GM19035 (cell line): Measurements from ENCODE around the gene DGUOK.
A peak's percentile ranks its signal among the peaks of the same experiment; 100 is the strongest.

ENCODE experiments used
- ATAC-seq: cut with Tn5 transposase; IDR thresholded peaks from one replicate; pipeline ENCODE4 v1.9.1; 2021; ENCODE audit not compliant: unreplicated experiment

DGUOK gene

GRCh38 chr2:73977466-73977865, 50.8 kb downstream of the DGUOK start:
- no peak for ATAC-seq

DNA sequence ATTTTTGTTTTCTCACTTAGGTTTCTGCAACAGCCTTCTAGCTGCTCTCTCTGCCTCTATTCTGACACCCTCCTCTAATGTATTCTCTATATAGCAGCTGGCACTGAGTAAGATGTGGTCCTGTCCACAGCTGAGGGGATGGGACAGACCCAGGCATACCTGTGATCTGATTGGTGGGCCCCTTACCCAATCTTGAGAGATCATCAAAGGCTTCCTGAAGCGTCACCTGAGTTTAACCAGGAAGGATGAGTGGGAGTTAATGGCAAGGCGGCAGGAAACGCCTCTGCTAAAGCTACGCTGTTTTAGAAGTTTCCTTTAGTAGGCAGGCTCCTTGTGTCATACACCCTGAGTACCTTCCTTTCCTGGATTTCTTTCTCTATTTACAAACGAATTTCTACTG, 52.3 kb downstream of the DGUOK start:
- no peak for ATAC-seq

- ATAC-seq: no peak
Observed at GRCh38 chr2:73979686-73980085, 53.0 kb downstream of the DGUOK start.

DNA sequence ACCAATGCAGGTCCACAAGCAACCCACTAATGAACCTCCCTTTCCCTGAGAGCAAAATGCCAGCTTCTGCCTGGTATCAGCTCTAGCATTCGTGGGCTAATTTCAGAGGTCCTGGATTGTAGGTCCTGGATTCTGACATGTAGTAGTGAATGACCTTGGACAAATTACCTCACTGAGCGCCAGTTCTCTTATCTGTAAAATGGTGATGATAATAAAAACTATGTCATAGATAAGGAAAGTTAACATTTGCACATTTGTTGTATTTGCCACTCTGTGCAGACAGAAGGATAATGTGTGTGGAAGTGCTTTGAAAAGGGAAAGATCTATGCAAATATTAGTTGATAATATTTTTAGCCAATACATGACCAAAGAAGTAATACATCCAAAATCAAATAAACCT, 53.9 kb downstream of the DGUOK start:
- ATAC-seq: no peak

DNA sequence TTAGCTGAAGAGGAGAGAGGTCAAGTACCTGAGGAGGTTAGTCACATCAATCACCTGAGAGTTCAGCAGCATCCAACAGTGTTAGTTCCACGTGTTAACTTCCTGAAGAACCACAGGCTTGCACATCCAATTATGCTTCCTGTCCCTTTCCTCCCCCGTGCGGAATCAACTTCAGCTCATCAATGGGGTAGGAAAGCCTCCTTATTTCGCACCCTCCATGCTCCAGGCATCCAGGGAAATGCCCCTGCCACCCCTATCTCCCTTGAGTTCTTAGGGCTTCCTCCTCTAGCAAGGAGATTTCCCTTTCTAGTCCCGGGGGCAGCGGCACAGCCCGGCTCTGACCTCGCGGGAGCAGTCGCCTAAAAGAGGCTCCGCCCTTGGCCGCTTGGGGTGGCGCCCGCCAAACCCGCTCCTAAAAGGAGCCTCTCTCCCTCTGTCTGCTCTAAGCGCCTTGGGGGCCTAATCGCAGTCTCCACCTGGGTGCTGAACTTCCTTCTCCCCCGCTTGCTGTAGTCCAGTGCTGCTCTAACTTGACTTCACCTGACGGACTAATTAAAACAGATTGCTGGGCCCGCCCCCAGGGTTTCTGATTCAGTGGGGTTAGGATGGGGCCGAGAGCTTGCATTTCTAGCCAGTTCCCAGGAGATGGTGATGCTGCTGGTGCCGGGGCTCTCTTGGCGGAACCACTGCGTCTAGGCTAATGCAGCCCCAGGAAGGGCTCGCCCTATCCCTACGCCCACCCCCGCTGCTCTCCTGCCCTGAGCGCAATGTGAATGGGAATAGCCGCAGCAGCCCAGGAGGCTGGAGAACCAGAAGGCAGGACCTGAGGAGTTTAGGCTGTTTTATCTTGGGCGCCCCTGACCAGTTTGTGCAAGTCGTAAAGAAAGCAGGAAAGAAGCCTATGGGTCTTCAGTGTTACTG, 54.7 kb downstream of the DGUOK start:
- ATAC-seq: no peak

- ATAC-seq: no peak
Observed at GRCh38 chr2:73982140-73982617, 55.5 kb downstream of the DGUOK start.

GRCh38 chr2:73983322-73984202, 56.9 kb downstream of the DGUOK start:
- ATAC-seq: no peak

DNA sequence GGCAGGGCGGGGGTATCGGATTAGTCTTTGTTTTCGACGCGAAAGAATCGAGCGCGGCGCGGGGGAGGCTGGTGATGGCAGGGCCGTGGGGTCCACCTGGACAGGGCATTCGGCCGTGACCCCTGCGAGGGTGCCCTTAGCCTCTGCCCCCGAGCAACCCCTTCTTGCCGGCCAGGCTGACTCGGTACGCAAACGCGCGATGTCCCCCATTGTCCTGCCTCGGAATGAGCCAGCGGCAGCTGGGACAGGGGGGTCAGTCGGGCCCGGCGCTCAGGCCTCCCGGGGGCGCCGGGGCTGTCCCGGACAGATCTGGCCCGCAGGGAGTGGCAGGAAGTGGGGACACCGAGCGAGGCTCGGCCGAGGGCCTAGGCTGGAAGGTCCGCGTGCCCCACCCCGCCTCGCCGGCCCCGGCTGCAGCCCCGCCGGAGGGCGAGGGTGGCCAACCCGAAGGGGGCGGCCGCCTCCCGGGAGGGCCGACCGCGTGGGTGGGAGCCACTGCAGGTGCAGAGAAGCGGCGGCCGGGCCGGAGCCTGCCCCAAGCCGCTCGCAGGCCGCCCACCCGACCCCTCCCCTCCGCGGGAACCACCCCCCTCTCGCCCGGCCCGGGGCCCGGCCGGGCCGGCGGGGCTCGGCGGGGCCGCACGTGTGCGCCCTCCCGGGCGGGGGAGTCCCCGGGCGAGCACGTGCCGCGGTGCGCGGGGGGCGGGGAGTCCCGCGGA, 57.7 kb downstream of the DGUOK start, which contains the start of gene TET3:
Gene TET3, plus strand, starts transcription at position 708 of the 719 bp plus-strand sequence. CDS start 1,494 bp downstream, outside the sequence.
- peak; percentile 36 for ATAC-seq

DNA sequence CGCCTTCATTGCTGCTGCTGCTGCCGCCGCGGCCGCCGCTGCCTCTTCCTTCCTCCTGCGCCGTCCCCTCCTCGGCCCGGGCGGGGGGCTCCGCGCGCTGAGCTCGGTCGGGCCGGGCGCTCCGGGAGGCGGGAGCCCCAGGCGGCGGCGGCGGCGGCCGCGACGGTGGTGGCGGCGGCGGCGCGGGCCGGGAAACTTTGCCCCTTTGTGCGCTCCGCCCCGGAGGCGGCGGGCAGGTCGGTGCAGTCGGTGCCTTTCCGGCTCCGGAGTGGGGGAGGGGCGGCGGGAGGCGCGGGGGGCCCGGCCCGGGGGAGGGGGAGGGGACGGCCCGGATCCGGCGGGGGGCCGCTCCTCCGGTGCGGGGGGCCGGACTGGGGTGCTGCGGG, 58.2 kb downstream of the DGUOK start:
- ATAC-seq: peak; percentile 18

DNA sequence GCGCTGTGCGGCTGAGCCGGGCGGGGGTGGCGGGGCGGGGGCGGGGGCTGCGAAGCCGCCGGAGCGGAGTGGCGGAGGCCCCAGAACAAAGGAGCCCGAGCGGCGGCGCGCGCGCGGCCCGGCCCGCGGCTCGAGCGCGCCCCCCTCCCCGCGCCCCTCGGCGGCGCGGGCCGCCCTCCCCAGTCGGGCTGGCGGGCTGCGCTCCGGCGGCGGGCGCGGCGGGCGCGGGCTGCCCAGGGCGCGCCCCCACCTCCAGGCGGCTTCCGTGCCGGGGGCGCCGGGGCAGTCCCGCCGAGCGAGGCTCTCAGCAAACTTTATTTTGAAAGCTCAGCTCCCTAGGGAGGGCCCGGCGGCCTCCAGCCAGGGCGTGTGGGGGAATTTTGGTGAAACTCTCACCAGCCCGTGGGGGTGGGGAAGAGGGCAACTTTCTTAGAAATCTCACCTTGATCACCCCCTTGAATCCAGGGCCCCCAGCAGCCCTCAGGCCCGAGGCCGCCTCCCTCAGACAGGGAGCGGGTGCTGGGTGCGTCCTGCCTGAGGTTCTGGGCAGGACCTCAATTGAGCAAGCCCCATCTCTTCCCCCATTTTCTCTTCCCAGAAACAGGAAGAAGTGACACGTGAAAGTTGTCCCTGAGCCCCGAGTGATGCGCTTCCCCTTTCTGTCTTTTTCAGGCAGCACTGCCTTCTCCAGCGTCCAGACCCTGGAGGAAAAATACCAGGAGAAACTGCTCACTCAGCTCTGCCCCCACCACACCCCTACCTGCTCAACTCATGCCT, 58.8 kb downstream of the DGUOK start:
- ATAC-seq: peak; percentile 39

DNA sequence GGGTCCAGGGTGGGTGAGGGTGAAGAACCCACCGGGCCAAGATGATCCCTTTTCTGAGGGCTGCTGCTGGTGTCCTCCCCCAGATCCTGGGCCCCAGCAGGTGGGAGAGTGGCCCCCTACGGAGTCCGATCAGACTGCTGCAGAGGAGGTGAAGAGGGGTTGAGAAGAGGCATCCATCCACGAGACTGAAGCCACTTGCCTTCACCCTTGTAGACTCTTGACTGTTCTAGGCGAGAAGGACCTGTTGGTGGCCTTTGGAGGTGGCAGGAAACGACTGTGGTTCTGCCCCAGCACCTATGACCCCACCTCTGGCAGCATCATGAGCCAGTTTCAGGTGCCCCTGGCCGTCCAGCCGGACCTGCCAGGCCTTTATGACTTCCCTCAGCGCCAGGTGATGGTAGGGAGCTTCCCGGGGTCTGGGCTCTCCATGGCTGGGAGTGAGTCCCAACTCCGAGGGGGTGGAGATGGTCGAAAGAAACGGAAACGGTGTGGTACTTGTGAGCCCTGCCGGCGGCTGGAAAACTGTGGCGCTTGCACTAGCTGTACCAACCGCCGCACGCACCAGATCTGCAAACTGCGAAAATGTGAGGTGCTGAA, 59.5 kb downstream of the DGUOK start:
- ATAC-seq: no peak

GRCh38 chr2:73987109-73987947, 60.6 kb downstream of the DGUOK start:
- no peak for ATAC-seq

DNA sequence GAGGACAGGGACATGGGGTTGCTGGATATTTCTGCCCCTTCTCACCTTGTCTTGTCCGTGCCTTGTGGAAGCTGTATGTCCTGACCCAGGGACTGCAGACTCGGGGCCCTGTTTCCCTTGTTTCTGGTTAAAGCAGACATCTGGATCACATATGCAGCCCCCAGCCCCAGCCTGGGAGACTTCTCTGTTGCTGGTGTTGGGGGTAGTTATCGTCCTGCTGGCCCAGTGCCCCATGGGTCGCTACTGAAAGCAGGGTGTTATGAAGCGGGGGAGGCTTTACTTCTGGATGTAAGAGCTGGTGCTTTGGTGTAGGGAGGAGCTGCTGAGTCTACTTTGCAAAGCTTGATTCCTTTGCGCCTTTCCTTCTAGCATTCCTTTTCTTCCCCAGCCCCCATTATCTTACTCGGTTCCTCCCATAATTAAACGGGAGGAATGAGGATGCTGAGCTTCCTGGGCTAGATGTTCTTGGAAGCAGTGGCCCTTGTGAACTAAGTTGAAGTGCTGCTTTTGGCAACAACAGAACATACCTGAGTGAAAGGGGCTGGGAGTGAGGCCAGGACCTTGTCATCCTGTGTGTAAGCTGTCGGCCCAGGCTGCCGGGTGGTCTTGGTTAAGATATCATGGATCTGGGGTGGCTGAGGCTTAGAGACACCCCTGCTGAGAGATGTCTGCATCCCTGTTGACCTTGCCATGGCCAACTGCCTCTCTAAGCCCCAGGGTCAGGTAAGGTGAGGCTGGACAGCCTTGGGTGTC, 61.4 kb downstream of the DGUOK start:
- no peak for ATAC-seq

DNA sequence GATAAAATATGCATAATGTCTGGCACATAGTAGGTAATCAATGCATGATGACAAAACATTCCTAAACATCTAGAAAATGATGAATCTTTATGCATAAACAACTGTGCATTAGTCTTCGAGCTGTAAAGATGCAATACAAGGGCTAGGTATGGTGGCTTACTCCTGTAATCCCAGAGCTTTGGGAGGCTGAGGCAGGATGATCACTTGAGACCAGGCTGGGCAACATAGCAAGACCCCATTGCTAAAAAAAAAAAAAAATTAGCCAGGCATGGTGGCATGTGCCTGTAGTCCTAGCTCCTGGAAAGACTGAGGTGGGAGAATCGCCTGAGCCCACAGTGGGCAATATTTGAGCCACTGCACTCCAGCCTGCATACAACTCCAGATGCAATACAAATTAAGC, 63.3 kb downstream of the DGUOK start:
- ATAC-seq: no peak

GRCh38 chr2:73990531-73990930, 63.9 kb downstream of the DGUOK start:
- ATAC-seq: no peak

DNA sequence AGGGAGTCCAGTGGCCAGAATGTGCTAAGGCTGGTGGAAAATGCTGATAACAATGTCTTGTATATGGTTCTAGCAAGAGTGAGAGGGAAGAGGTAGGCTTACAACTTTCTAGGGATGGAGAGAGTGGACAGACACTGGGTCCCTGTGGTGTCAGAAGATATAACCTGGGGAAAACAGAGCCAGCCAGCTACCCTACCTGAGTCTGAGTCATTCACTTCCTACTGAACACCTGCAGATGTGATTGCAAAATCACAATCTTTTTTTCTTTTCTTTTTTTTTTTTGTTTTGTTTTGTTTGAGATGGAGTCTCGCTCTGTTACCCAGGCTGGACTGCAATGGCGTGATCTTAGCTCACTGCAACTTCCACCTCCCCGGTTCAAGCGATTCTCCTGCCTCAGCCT, 65.4 kb downstream of the DGUOK start:
- ATAC-seq: no peak

DNA sequence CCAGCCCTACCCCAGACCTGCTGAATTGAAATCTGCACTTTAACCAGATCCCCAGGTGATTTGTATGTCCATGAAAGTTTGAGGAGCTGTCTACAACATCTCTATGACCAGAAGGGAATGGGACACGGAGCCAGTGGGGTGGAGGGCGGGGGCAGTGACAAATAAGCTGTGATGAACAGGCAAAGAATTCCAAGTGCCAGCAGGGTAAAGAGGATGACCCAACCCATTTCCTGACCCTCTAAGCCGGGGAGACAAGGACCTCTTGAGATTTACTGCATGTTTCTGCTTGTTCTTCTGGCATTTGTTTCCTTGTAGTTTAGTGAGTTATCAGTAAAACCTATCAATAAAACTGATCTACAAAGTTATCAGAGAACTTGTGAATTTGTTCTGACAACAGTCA, 66.7 kb downstream of the DGUOK start:
- ATAC-seq: no peak

DNA sequence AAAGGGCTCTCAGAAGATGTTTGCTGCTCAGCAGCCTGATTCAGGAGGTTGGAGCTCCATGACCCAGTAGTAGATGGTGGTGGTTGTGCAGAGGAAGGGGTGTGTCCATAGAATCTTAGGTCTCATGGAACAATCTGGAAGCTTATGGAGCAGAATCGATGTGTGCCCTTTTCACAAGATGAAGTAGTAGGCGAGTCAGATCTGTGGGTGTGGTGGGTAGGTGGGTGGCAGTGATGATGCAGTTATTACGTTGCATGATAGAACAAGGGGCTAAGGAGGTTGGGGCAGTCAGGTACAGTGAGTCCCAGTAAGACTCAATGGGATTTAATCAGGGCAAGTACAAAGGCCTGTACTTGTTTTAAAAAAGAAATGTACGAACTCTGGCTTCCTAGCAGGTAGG, 67.1 kb downstream of the DGUOK start:
- no peak for ATAC-seq
